ENCODE measurements around the gene BHLHE41.

DNA sequence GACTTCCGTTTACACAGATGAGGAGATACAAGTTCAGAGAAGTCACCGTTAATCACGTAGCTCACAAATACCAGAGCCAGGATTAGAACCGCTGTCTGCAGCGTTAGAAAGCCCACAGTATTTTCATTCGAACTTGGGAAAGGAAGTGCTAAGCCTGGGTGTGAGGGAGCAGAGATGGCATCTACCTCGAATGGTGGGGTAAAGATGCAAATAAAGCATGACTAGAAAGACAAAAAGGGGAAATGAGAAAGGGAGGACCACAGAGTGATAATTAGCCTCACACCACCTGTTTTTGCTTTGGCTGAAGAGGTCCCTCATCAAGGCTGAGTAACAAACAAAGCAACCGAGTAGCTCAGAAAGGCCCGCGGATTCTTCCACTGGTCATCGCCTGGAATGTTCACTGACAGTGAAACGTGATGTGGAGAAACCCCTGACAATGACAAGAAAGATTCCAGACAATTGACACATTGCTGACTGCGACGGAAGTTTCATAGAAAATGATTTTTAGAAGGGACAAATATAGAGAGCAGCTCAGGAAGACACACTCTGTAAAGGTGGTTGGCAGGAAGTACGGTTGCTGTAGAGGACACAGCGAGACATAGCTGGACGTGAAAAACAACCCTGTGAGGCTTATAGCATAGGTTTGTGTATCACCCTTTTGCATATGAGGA, 31.5 kb upstream of the BHLHE41 start:
- TF ChIP-seq, protein P1, sequence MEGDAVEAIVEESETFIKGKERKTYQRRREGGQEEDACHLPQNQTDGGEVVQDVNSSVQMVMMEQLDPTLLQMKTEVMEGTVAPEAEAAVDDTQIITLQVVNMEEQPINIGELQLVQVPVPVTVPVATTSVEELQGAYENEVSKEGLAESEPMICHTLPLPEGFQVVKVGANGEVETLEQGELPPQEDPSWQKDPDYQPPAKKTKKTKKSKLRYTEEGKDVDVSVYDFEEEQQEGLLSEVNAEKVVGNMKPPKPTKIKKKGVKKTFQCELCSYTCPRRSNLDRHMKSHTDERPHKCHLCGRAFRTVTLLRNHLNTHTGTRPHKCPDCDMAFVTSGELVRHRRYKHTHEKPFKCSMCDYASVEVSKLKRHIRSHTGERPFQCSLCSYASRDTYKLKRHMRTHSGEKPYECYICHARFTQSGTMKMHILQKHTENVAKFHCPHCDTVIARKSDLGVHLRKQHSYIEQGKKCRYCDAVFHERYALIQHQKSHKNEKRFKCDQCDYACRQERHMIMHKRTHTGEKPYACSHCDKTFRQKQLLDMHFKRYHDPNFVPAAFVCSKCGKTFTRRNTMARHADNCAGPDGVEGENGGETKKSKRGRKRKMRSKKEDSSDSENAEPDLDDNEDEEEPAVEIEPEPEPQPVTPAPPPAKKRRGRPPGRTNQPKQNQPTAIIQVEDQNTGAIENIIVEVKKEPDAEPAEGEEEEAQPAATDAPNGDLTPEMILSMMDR (IDR thresholded peaks at IDR 0.05): no peak
- no peak for TF ChIP-seq POLR2A (IDR thresholded peaks at IDR 0.05)
